BJ (cell line): ENCODE results near the gene SMC1B. TPM values are rescaled to one million over a fixed set of nuclear protein-coding genes. Genes with fewer than 3 reads are reported as not detected.

Experiments used
- CTCF ChIA-PET: fragments of 350-600 bp; formaldehyde crosslinking; extraction: SDS; loops from one replicate; lab custom pipeline; 2021; ENCODE audit warnings: antibody characterized with exemption, inconsistent platforms; lab: Yijun Ruan, JAX
- POLR2A ChIA-PET: fragments of 300-600 bp; sonication (Branson Sonifier 250); formaldehyde crosslinking; extraction: SDS; loops from one replicate; lab custom pipeline; 2021; ENCODE audit warnings: antibody characterized with exemption; lab: Charles Lee
- DNase-seq: peaks from one replicate; pipeline ENCODE4 v3.0.0-alpha.2; 2011; ENCODE audit warnings: low read depth
- H3K27me3 ChIP-seq: 2 replicates; pipeline ENCODE4 v1.6.0; 2011; ENCODE audit warnings: low read length; ENCODE audit not compliant: control insufficient read depth, insufficient read depth
- H3K36me3 ChIP-seq: 2 replicates; pipeline ENCODE4 v1.5.1; 2011; ENCODE audit warnings: low read length; ENCODE audit not compliant: control insufficient read depth, insufficient read depth
- H3K4me3 ChIP-seq: 2 replicates; pipeline ENCODE4 v1.5.1; 2011; ENCODE audit warnings: low read depth, mild to moderate bottlenecking, control low read depth, low read length
- CTCF ChIP-seq: IDR thresholded peaks from 2 replicates; pipeline ENCODE4 v1.5.1; 2011; ENCODE audit warnings: low read depth, mild to moderate bottlenecking, control low read depth, inconsistent platforms, low read length, moderate library complexity; ENCODE audit not compliant: insufficient read depth
- polyA minus RNA-seq: library from RNA; depleted of rRNA, polyadenylated mRNA; stranded (reverse); fragments of >200 nt; gene quantifications from 2 replicates; pipeline ENCODE4 v1.2.3, GENCODE V29; 2011; rRNA and poly(A)+ RNA removed
- polyA plus RNA-seq: library from polyadenylated mRNA; depleted of rRNA; stranded (reverse); fragments of >200 nt; gene quantifications from 2 replicates; pipeline ENCODE4 v1.2.3, GENCODE V29; 2011; rRNA removed

Gene SMC1B
- polyA plus RNA-seq (not detected in 2 replicates), polyA minus RNA-seq (not detected in 2 replicates)

- H3K36me3 ChIP-seq, result no peaks in the 10 kb centered on the region
- ChIA-PET POLR2A (no interaction called here), CTCF (interaction anchor here (0.9 to 2.1 kb wide), 5 partner anchors 11 to 311 kb away, joined by 3 to 6 read pairs (median 4); no protein-coding TSS in a partner anchor)
- 0 out of 2 replicates have a peak, but pooled peaks have one; percentile 17 for TF ChIP-seq CTCF
- H3K4me3 ChIP-seq, result peak within 1 kb of the TSS; percentile 65
- DNase-seq, result peak; percentile 18
- H3K27me3 ChIP-seq, result no peaks in the 10 kb centered on the region
These were observed at the start of gene SMC1B, which contains the start of gene RIBC2 for GRCh38 chr22:45413368-45414211. TSS of gene SMC1B (minus strand) at chr22:45413599. CDS start at chr22:45413567, 32 bp downstream. TSS of gene RIBC2 (plus strand) at chr22:45413693. CDS start at chr22:45413887, 194 bp downstream.

- H3K36me3 ChIP-seq, result no peaks in the 10 kb centered on the region
- ChIA-PET POLR2A (no interaction called here), CTCF (interaction anchor here (1.2 kb wide), 1 partner anchor 8 kb away, joined by 3 read pairs; no protein-coding TSS in a partner anchor)
- no peak for DNase-seq
- no peak overlapping the region for H3K4me3 ChIP-seq
- TF ChIP-seq CTCF, result no peak
- no peaks in the 10 kb centered on the region for H3K27me3 ChIP-seq
These were observed 48.7 kb upstream of the SMC1B start for GRCh38 chr22:45462034-45462655.

- ChIA-PET POLR2A (interaction anchor here (1.0 kb wide), 1 partner anchor 9 kb away, joined by 7 read pairs; no protein-coding TSS in a partner anchor), CTCF (interaction anchor here (0.6 to 2.1 kb wide), 4 partner anchors 9 to 40 kb away, joined by 3 to 7 read pairs (median 4); no protein-coding TSS in a partner anchor)
- no peak for TF ChIP-seq CTCF
- Histone ChIP-seq H3K36me3 (no peaks in the 10 kb centered on the region), H3K27me3 (no peaks in the 10 kb centered on the region), H3K4me3 (no peak overlapping the region)
- peak; percentile 57 for DNase-seq
These were observed 47.1 kb upstream of the SMC1B start for GRCh38 chr22:45460288-45461109.

GRCh38 chr22:45459235-45459634, 45.8 kb upstream of the SMC1B start:
- ChIA-PET POLR2A (no interaction called here), CTCF (interaction anchor here (1.3 to 2.1 kb wide), 2 partner anchors 11 to 13 kb away, joined by 3 to 6 read pairs; no protein-coding TSS in a partner anchor)
- DNase-seq, result no peak
- Histone ChIP-seq H3K27me3 (no peaks in the 10 kb centered on the region), H3K4me3 (no peak overlapping the region), H3K36me3 (no peaks in the 10 kb centered on the region)
- TF ChIP-seq CTCF, result no peak
